Body of pancreas (tissue), 4 donors: ENCODE data around the gene MYO16.

Source experiments
- POLR2A ChIP-seq, 3 donors: fragments of 450-650 bp; IDR thresholded peaks; one replicate each; pipeline ENCODE4 v1.6.1; 2016; ENCODE audit warnings: antibody characterized with exemption in 3 of 3, mild to moderate bottlenecking in 2 of 3
- TF ChIP-seq, protein P1 (sequence below), 7 experiments: fragments of 450-650 bp in 4 of 7; fragments of 200-600 bp in 3 of 7; sonication (generic) in 3 of 7; IDR thresholded peaks; one replicate each; pipeline ENCODE4 v1.5.1; 2016 to 2019; ENCODE audit warnings: antibody characterized with exemption in 7 of 7

DNA sequence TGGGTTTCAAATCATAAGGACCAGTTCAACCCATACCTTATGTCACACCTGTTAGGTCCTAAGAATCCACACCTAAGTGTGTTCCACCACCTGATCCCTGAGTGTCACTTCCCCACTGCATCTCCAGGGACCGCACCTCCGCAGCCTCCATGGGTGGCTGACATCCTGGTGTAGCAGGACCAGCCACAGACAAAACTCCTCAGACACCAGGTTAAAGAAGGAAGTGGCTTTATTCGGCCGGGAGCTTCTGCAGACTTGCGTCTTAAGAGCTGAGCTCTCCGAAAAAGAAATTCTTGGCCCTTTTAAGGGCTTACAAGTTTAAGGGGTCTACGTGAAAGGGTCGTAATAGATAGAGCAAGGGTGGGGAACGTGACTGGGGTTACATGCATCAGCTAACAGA lies 509.9 kb downstream of the MYO16 start:
- TF ChIP-seq, protein P1, sequence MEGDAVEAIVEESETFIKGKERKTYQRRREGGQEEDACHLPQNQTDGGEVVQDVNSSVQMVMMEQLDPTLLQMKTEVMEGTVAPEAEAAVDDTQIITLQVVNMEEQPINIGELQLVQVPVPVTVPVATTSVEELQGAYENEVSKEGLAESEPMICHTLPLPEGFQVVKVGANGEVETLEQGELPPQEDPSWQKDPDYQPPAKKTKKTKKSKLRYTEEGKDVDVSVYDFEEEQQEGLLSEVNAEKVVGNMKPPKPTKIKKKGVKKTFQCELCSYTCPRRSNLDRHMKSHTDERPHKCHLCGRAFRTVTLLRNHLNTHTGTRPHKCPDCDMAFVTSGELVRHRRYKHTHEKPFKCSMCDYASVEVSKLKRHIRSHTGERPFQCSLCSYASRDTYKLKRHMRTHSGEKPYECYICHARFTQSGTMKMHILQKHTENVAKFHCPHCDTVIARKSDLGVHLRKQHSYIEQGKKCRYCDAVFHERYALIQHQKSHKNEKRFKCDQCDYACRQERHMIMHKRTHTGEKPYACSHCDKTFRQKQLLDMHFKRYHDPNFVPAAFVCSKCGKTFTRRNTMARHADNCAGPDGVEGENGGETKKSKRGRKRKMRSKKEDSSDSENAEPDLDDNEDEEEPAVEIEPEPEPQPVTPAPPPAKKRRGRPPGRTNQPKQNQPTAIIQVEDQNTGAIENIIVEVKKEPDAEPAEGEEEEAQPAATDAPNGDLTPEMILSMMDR (IDR thresholded peaks at IDR 0.05), result no peak
- TF ChIP-seq POLR2A (IDR thresholded peaks at IDR 0.05), result no peak
